Esophagus mucosa (tissue), 1 donor: ENCODE results near the gene HNRNPC. TPM values are rescaled to one million over a fixed set of nuclear protein-coding genes. Genes with fewer than 3 reads are reported as not detected.

Source experiments
- ATAC-seq: fragments of 200-7000 bp; cut with Tn5 transposase; one replicate; pipeline ENCODE4 v1.9.1; 2020
- total RNA-seq: library from RNA; stranded (reverse); gene quantifications from one replicate; pipeline ENCODE4 v1.2.4, GENCODE V29; 2023
- donor health status: DM: yes; HTN: yes; CAD: no.

The HNRNPC gene
- total RNA-seq, 1 donor from 2014 or later = 415 TPM

GRCh38 chr14:21209185-21209584 is 60.1 kb downstream of the HNRNPC start:
- no peak for ATAC-seq

GRCh38 chr14:21208554-21208953 is 60.7 kb downstream of the HNRNPC start:
- ATAC-seq = no peak

- ATAC-seq = no peak
Observed at GRCh38 chr14:21206753-21207684, 62.2 kb downstream of the HNRNPC start.

- no peak for ATAC-seq
Observed at GRCh38 chr14:21205678-21206581, 63.3 kb downstream of the HNRNPC start.

GRCh38 chr14:21205026-21205677 is 64.1 kb downstream of the HNRNPC start:
- no peak for ATAC-seq

GRCh38 chr14:21204167-21205025 is 64.8 kb downstream of the HNRNPC start:
- no peak for ATAC-seq

GRCh38 chr14:21203470-21204166 is 65.6 kb downstream of the HNRNPC start:
- no peak for ATAC-seq

GRCh38 chr14:21202463-21203358 is 66.5 kb downstream of the HNRNPC start:
- ATAC-seq = no peak

GRCh38 chr14:21201732-21202462 is 67.3 kb downstream of the HNRNPC start:
- no peak for ATAC-seq

- ATAC-seq = peak; percentile 13
Observed at GRCh38 chr14:21200752-21201461, 68.3 kb downstream of the HNRNPC start.

GRCh38 chr14:21199611-21200560 is 69.4 kb downstream of the HNRNPC start:
- peak; percentile 20 for ATAC-seq

- no peak for ATAC-seq
Observed at GRCh38 chr14:21197418-21198205, 71.6 kb downstream of the HNRNPC start.

- ATAC-seq = no peak
Observed at GRCh38 chr14:21194597-21194996, 74.6 kb downstream of the HNRNPC start.

GRCh38 chr14:21192875-21193535 is 76.2 kb downstream of the HNRNPC start:
- no peak for ATAC-seq

GRCh38 chr14:21192447-21192822 is 76.8 kb downstream of the HNRNPC start:
- peak; percentile 4 for ATAC-seq
